ENCODE measurements around the gene SLC22A1.

DNA sequence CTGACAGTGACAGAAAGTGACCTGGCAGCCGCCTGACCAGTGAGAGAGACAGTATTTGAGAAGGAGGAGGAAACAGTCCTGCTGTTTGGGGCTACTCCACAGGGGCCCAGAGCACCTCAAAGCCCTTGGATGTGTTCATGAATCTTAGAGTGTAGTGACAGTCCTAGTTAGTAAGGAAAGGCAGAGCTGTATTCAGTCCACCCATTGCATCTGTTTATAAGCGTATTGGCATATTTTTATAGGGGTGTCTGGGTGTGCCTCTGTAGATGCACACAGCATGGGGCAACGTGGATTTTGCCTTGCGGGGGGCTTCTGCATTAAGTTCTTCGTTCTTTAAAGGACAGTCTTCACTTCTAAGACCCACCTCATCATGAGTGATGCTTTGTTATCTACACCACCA lies 44.6 kb upstream of the SLC22A1 start:
- TF ChIP-seq, protein P1, sequence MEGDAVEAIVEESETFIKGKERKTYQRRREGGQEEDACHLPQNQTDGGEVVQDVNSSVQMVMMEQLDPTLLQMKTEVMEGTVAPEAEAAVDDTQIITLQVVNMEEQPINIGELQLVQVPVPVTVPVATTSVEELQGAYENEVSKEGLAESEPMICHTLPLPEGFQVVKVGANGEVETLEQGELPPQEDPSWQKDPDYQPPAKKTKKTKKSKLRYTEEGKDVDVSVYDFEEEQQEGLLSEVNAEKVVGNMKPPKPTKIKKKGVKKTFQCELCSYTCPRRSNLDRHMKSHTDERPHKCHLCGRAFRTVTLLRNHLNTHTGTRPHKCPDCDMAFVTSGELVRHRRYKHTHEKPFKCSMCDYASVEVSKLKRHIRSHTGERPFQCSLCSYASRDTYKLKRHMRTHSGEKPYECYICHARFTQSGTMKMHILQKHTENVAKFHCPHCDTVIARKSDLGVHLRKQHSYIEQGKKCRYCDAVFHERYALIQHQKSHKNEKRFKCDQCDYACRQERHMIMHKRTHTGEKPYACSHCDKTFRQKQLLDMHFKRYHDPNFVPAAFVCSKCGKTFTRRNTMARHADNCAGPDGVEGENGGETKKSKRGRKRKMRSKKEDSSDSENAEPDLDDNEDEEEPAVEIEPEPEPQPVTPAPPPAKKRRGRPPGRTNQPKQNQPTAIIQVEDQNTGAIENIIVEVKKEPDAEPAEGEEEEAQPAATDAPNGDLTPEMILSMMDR (IDR thresholded peaks at IDR 0.05), result no peak
- no peak for TF ChIP-seq POLR2A (IDR thresholded peaks at IDR 0.05)
- TF ChIP-seq POLR2AphosphoS5 (IDR thresholded peaks at IDR 0.05; ENCODE audit: insufficient read depth in 1 of 2, low read depth in 1 of 2), result no peak

Measured in vagina (tissue), 2 donors.